ENCODE data around the gene TAOK3.

DNA sequence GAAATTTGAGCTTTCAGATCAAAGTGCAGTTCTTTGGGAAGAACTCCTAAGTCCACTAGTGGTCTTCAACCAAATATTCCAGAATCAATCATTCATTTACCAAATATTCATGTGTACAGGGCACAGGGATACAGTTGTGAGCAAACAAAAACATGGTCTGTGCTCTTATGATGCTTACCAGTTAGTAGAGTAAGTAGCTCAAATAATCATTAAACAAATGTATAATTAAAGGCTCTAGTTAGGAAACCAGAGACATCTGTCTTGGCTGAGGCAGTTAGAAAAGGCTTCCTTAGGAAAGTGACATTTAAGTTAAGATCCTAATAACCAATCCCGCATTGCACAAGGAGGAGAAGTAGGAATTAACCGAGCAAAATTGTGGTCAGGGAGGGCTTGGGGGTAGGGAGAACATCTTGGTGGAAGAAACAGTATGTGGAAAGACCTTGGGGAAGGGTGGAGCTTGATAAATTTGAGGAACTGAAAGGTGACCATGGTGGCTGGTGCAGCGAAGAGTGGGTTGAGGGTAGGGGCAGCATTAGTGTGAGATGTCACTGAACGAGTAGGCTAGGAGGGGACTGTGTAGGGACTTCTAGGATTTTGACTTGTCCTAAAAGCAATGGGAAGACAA lies 196.8 kb downstream of the TAOK3 start:
- no peak for TF ChIP-seq EZH2 (IDR thresholded peaks at IDR 0.05; ENCODE audit: borderline replicate concordance, low read depth, low read length, severe bottlenecking)
- TF ChIP-seq, protein P1, sequence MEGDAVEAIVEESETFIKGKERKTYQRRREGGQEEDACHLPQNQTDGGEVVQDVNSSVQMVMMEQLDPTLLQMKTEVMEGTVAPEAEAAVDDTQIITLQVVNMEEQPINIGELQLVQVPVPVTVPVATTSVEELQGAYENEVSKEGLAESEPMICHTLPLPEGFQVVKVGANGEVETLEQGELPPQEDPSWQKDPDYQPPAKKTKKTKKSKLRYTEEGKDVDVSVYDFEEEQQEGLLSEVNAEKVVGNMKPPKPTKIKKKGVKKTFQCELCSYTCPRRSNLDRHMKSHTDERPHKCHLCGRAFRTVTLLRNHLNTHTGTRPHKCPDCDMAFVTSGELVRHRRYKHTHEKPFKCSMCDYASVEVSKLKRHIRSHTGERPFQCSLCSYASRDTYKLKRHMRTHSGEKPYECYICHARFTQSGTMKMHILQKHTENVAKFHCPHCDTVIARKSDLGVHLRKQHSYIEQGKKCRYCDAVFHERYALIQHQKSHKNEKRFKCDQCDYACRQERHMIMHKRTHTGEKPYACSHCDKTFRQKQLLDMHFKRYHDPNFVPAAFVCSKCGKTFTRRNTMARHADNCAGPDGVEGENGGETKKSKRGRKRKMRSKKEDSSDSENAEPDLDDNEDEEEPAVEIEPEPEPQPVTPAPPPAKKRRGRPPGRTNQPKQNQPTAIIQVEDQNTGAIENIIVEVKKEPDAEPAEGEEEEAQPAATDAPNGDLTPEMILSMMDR (IDR thresholded peaks at IDR 0.05; ENCODE audit: extremely low read depth in 1 of 2, insufficient read depth in 1 of 2, low read depth in 1 of 2, low read length in 2 of 2), result no peak
- TF ChIP-seq JUN (IDR thresholded peaks at IDR 0.05; ENCODE audit: borderline replicate concordance, insufficient read depth, insufficient read length, low read depth), result no peak
- TF ChIP-seq POLR2AphosphoS5 (IDR thresholded peaks at IDR 0.05; ENCODE audit: insufficient read depth, low read depth, low read length), result no peak
- TF ChIP-seq, protein P2, sequence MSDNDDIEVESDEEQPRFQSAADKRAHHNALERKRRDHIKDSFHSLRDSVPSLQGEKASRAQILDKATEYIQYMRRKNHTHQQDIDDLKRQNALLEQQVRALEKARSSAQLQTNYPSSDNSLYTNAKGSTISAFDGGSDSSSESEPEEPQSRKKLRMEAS (IDR thresholded peaks at IDR 0.05; ENCODE audit: insufficient read depth, insufficient read length), result no peak
- no peak for TF ChIP-seq POLR2A (IDR thresholded peaks at IDR 0.05; ENCODE audit: low read depth, low read length)
- TF ChIP-seq GATA2 (IDR thresholded peaks at IDR 0.05; ENCODE audit: insufficient read depth, insufficient read length, low read depth, low read length), result no peak

Measured in endothelial cell of umbilical vein (primary cell).